ENCODE data around the gene GSTO2. TPM values are rescaled to one million over a fixed set of nuclear protein-coding genes. Genes with fewer than 3 reads are reported as not detected.
A peak's percentile ranks its signal among the peaks of the same experiment; 100 is the strongest.

Gene GSTO2
- total and polyA plus RNA-seq, 8 donors, result 9.5 to 33.6 (median 29.1) TPM

DNA sequence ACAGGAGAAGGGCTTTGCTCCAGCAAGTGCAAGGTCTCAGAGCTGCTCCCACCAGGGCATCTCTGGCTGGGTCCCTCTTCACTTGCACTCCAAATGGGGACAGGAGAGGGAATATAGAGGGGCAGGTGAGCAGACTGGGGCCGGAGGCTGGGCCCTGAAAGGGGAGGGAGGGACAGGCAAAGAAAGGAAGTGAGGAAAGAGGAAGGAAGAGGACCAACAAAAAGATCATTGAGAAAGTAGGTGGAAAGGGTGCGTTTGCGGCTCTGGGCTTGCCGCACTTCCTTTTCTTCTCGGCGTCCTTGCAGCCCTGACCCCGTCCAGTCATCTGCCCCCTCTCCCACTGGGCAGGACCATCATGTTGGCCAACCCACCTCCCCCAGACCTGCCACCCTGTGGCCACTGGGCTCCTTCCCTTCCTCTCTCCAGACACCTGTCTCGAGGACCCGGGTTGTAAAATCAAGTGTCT lies 55.3 kb downstream of the GSTO2 start:
- TF ChIP-seq, protein P1, sequence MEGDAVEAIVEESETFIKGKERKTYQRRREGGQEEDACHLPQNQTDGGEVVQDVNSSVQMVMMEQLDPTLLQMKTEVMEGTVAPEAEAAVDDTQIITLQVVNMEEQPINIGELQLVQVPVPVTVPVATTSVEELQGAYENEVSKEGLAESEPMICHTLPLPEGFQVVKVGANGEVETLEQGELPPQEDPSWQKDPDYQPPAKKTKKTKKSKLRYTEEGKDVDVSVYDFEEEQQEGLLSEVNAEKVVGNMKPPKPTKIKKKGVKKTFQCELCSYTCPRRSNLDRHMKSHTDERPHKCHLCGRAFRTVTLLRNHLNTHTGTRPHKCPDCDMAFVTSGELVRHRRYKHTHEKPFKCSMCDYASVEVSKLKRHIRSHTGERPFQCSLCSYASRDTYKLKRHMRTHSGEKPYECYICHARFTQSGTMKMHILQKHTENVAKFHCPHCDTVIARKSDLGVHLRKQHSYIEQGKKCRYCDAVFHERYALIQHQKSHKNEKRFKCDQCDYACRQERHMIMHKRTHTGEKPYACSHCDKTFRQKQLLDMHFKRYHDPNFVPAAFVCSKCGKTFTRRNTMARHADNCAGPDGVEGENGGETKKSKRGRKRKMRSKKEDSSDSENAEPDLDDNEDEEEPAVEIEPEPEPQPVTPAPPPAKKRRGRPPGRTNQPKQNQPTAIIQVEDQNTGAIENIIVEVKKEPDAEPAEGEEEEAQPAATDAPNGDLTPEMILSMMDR (IDR thresholded peaks at IDR 0.05), result no peak
- ATAC-seq, result no peak
- Histone ChIP-seq H3K9me3 (no peaks in the 10 kb centered on the region), H3K27me3 (no peaks in the 10 kb centered on the region), H3K27ac (peak overlapping the region; percentile 90 to 100), H3K4me3 (peak overlapping the region in 1 of 2 donors; percentile 19), H3K4me1 (peaks cover 85 to 100% of the 10 kb centered on the region in 2 donors), H3K36me3 (no peaks in the 10 kb centered on the region)
- DNase-seq, result peak in 2 of 4 donors; percentile 81 to 90
- intact Hi-C loops (cut with DNase I), result no loop called here

DNA sequence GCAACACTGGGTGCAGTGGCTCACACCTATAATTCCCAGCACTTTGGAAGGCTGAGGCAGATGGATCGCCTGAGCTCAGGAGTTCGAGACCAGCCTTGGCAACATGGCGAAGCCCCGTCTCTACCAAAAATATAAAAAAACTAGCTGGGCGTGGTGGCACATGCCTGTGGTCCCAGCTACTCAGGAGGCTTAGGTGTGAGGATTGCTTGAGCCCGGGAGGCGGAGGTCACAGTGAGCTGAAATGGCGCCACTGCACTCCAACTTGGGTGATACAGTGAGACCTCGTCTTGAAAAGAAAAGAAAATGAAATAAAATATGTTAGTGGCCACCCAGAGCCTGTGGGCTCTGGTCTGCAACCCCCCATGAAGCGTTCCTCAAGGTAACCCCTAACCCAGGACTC lies 55.9 kb downstream of the GSTO2 start:
- Histone ChIP-seq H3K27ac (peak overlapping the region; percentile 90 to 100), H3K36me3 (no peaks in the 10 kb centered on the region), H3K27me3 (no peaks in the 10 kb centered on the region), H3K4me3 (peak overlapping the region in 1 of 2 donors; percentile 19), H3K9me3 (no peaks in the 10 kb centered on the region), H3K4me1 (peaks cover 86 to 100% of the 10 kb centered on the region in 2 donors)
- TF ChIP-seq, protein P1 (IDR thresholded peaks at IDR 0.05), result no peak
- intact Hi-C loops (cut with DNase I), result no loop called here
- DNase-seq, result peak in 1 of 4 donors; percentile 24
- ATAC-seq, result no peak

DNA sequence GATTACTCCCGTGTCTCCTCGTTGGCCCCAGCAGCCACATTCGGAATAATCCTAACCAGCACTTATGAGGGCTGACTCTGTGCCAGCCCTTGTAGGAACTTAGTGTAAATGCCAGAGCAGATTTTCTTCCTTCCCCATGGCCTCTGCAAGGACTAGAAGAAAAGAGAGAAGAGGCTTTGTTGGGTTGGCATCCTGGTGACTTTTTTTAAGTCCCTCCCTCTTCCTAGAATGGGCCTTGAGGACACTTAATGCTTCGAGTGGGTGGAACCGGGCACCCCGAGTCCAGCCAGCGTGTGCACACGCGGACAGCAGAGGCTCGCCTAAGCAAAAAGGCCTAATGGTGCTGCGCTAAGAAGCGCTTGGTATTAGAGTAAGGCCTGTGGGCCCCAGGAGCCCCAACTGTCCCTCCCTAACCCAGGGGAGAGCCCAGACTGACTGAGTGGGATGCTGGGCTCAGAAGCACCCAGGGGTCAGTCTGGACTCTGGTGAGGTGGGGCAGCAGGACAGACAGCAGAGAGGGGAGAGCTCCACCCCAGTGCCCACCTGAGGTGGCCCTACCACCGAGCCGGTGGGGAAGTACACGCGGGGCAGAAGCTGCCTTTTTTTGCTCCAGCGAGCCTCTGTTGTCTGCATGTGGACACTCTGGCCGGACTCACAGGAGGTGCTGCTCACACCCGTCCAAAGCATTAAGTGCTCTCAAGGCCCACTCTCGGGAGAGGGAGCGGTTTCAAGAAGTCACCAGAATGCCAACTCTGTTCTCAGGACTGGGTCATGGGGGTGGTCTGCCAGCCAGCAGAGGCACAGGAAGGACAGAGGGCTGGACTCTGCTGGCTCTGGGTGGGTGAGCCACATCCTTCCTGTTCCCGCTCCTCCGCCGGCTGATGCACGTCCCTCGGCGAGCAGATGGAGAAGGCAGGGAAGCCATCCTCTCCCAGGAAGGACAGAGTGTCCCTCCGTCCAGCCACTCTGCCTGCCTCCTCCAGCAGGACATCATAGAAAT lies 56.8 kb downstream of the GSTO2 start:
- Histone ChIP-seq H3K36me3 (no peaks in the 10 kb centered on the region), H3K4me1 (peaks cover 94 to 100% of the 10 kb centered on the region in 2 donors), H3K4me3 (peak overlapping the region in 1 of 2 donors; percentile 16), H3K27ac (peak overlapping the region; percentile 90 to 100), H3K27me3 (no peaks in the 10 kb centered on the region), H3K9me3 (no peaks in the 10 kb centered on the region)
- TF ChIP-seq, protein P1 (IDR thresholded peaks at IDR 0.05), result no peak
- intact Hi-C loops (cut with DNase I), result no loop called here
- DNase-seq (peak in 3 of 4 donors; percentile 50 to 87 (median 73)), ATAC-seq (peak; percentile 59)

DNA sequence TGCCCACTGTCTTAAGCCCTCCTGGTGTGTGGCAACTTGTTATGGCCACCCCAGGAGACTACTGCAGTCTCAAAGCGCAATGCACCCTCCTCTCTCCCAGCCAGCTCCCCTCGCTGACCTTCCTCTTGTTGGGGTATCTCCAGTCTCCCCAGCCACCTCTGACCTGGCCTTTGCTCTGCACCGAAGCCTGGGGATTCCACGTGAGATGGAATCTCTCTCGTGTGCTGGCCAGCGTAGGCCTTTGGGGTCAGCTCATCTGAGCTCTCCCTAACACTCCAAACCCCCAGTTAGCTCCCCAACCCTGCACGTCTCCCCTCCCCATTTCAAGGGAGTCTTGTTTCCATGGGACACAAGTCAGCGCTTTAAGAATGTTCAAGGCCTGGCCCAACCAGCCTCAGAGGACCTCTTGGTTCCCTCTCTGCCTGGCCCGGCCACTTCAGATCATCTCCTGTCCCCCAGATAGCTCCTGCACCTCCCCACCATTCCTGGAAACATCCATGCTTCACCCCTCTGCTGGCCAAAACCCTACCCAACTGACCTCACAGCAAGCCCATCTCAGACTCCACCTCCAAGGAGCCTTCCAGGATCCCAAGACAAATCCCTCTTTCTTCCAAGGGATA lies 58.1 kb downstream of the GSTO2 start:
- no peaks in the 10 kb centered on the region for H3K9me3 ChIP-seq
- no peaks in the 10 kb centered on the region for H3K27me3 ChIP-seq
- intact Hi-C loops (cut with DNase I), result no loop called here
- TF ChIP-seq, protein P1 (IDR thresholded peaks at IDR 0.05), result no peak
- peak in 2 of 4 donors; percentile 28 to 50 for DNase-seq
- peak overlapping the region; percentile 90 to 100 for H3K27ac ChIP-seq
- peaks cover 95 to 100% of the 10 kb centered on the region in 2 donors for H3K4me1 ChIP-seq
- no peaks in the 10 kb centered on the region for H3K36me3 ChIP-seq
- no peak for ATAC-seq
- H3K4me3 ChIP-seq, result no peak overlapping the region

Measured in left lung (tissue), 10 donors.